Astrocyte (in vitro differentiated cells and primary cell): Measurements from ENCODE around the gene PDK3. TPM values are rescaled to one million over a fixed set of nuclear protein-coding genes. Genes with fewer than 3 reads are reported as not detected.

Experiments used
- DNase-seq: peaks from one replicate; pipeline ENCODE4 v3.0.0-alpha.2; 2010; ENCODE audit warnings: low read depth
- FAIRE-seq: peaks from 2 replicates; lab custom pipeline; 2011; peaks lifted over from hg19 to GRCh38; lab: Jason Lieb, UNC
- H2AFZ ChIP-seq: 2 replicates; pipeline ENCODE4 v1.6.0; 2012; ENCODE audit warnings: low read depth, low read length, inconsistent platforms
- H3K27ac ChIP-seq: 2 replicates; pipeline ENCODE4 v1.5.1; 2011; ENCODE audit warnings: low read depth, low read length, inconsistent platforms
- H3K27me3 ChIP-seq: 2 replicates; pipeline ENCODE4 v1.6.0; 2011; ENCODE audit warnings: low read length, inconsistent platforms; ENCODE audit not compliant: insufficient read depth
- H3K36me3 ChIP-seq: 2 replicates; pipeline ENCODE4 v1.5.1; 2011; ENCODE audit warnings: low read length, inconsistent platforms; ENCODE audit not compliant: insufficient read depth
- H3K4me1 ChIP-seq: 2 replicates; pipeline ENCODE4 v1.5.1; 2011; ENCODE audit warnings: low read length, inconsistent platforms; ENCODE audit not compliant: insufficient read depth
- H3K4me2 ChIP-seq: 2 replicates; pipeline ENCODE4 v1.6.0; 2012; ENCODE audit warnings: low read length, inconsistent platforms
- H3K4me3 ChIP-seq: 2 replicates; pipeline ENCODE4 v1.5.1; 2011; ENCODE audit warnings: low read depth, mild to moderate bottlenecking, low read length, inconsistent platforms; ENCODE audit not compliant: insufficient read depth
- H3K79me2 ChIP-seq: 2 replicates; pipeline ENCODE4 v1.6.0; 2012; ENCODE audit warnings: mild to moderate bottlenecking, low read length, inconsistent platforms; ENCODE audit not compliant: insufficient read depth
- H3K9ac ChIP-seq: 2 replicates; pipeline ENCODE4 v1.6.0; 2012; ENCODE audit warnings: mild to moderate bottlenecking, low read length, inconsistent platforms
- H3K9me3 ChIP-seq: 2 replicates; pipeline ENCODE4 v1.5.1; 2012; ENCODE audit warnings: low read depth, mild to moderate bottlenecking, low read length, inconsistent platforms; ENCODE audit not compliant: insufficient read depth
- H4K20me1 ChIP-seq: 2 replicates; pipeline ENCODE4 v1.6.0; 2012; ENCODE audit warnings: low read length, inconsistent platforms; ENCODE audit not compliant: insufficient read depth
- H3K27ac Mint-ChIP-seq: one replicate; pipeline ENCODE4 v1.8.0; 2021; ENCODE audit warnings: mild to moderate bottlenecking, mixed read lengths; ENCODE audit not compliant: unreplicated experiment
- H3K27me3 Mint-ChIP-seq: one replicate; pipeline ENCODE4 v1.8.0; 2021; ENCODE audit warnings: low read depth, mixed read lengths; ENCODE audit not compliant: unreplicated experiment
- H3K36me3 Mint-ChIP-seq: one replicate; pipeline ENCODE4 v1.8.0; 2021; ENCODE audit warnings: low read depth, mixed read lengths; ENCODE audit not compliant: unreplicated experiment
- H3K4me1 Mint-ChIP-seq: one replicate; pipeline ENCODE4 v1.8.0; 2021; ENCODE audit warnings: low read depth, mixed read lengths; ENCODE audit not compliant: unreplicated experiment
- H3K4me3 Mint-ChIP-seq: one replicate; pipeline ENCODE4 v1.8.0; 2021; ENCODE audit warnings: mild to moderate bottlenecking, moderate library complexity, mixed read lengths; ENCODE audit not compliant: unreplicated experiment
- H3K9me3 Mint-ChIP-seq: one replicate; pipeline ENCODE4 v1.8.0; 2021; ENCODE audit warnings: mild to moderate bottlenecking, mixed read lengths; ENCODE audit not compliant: unreplicated experiment
- EZH2 ChIP-seq: IDR thresholded peaks from 2 replicates; pipeline ENCODE4 v1.6.1; 2012; ENCODE audit warnings: mild to moderate bottlenecking, low read length, inconsistent platforms; ENCODE audit not compliant: insufficient read depth
- total RNA-seq: library from RNA; stranded (reverse); gene quantifications from 2 replicates; pipeline ENCODE4 v1.2.1, GENCODE V29; 2021
- TF ChIP-seq, protein P1 (sequence below): IDR thresholded peaks from 2 replicates; pipeline ENCODE4 v1.5.1; 2011; ENCODE audit warnings: low read depth, mild to moderate bottlenecking, inconsistent platforms, low read length, moderate library complexity; ENCODE audit not compliant: insufficient read depth

PDK3 gene
- total RNA-seq, 1 donor from 2014 or later: 4.6 TPM

DNA sequence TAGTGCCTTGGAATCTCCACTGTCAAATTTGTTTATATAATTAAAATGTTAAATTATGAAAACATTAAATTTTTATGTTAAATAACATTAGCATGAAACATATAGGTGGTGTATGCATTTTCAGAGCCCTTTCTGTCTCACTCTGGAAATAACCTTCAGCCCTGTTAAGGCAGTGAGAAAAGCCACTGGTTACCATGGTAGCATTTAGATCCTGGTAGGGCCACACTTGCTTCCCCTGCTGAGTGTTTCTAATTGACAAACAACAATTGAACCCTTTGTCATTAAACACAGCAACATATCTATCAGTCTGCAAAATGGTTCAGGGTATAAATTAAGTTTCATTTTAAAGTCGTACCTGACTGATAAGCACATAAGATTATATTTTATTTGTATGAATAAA, 63.5 kb downstream of the PDK3 start:
- no peak for DNase-seq
- Mint-ChIP-seq H3K27me3 (no peaks in the 10 kb centered on the region), H3K27ac (no peak overlapping the region), H3K4me1 (peaks cover 10% of the 10 kb centered on the region), H3K36me3 (peaks cover 2% of the 10 kb centered on the region), H3K4me3 (no peak overlapping the region), H3K9me3 (no peaks in the 10 kb centered on the region)
- Histone ChIP-seq H3K4me1 (no peaks in the 10 kb centered on the region), H3K36me3 (no peaks in the 10 kb centered on the region), H3K79me2 (no peaks in the 10 kb centered on the region), H3K4me3 (no peak overlapping the region), H3K9ac (no peak overlapping the region), H3K27me3 (no peaks in the 10 kb centered on the region), H3K4me2 (no peak overlapping the region), H3K27ac (no peak overlapping the region), H3K9me3 (no peaks in the 10 kb centered on the region), H4K20me1 (no peaks in the 10 kb centered on the region), H2AFZ (no peak overlapping the region)
- no peak for FAIRE-seq
- TF ChIP-seq EZH2: no peak
- TF ChIP-seq, protein P1, sequence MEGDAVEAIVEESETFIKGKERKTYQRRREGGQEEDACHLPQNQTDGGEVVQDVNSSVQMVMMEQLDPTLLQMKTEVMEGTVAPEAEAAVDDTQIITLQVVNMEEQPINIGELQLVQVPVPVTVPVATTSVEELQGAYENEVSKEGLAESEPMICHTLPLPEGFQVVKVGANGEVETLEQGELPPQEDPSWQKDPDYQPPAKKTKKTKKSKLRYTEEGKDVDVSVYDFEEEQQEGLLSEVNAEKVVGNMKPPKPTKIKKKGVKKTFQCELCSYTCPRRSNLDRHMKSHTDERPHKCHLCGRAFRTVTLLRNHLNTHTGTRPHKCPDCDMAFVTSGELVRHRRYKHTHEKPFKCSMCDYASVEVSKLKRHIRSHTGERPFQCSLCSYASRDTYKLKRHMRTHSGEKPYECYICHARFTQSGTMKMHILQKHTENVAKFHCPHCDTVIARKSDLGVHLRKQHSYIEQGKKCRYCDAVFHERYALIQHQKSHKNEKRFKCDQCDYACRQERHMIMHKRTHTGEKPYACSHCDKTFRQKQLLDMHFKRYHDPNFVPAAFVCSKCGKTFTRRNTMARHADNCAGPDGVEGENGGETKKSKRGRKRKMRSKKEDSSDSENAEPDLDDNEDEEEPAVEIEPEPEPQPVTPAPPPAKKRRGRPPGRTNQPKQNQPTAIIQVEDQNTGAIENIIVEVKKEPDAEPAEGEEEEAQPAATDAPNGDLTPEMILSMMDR: no peak

DNA sequence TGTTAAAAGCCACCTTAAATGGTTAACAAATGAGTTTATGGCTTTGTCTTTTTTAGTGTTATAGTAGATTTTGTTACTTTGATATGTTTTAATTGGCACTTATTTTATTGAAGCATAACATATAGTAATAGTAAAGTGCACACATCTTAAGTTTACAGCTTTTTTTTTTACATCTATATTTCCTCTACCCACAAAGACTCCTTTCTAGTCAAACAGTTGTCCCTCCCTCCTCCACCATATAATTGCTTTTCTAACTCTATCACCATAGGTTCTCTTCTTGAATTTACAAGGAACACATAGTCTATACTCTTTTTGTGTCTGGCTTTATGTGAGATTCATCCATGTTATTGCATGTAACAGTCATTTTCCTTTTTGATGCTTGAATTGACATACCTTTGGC, 71.5 kb downstream of the PDK3 start:
- Mint-ChIP-seq H3K4me1 (no peaks in the 10 kb centered on the region), H3K27me3 (no peaks in the 10 kb centered on the region), H3K36me3 (peaks cover 5% of the 10 kb centered on the region), H3K27ac (no peak overlapping the region), H3K9me3 (no peaks in the 10 kb centered on the region), H3K4me3 (no peak overlapping the region)
- Histone ChIP-seq H3K4me2 (no peak overlapping the region), H3K36me3 (no peaks in the 10 kb centered on the region), H3K9ac (no peak overlapping the region), H4K20me1 (no peaks in the 10 kb centered on the region), H2AFZ (no peak overlapping the region), H3K4me1 (no peaks in the 10 kb centered on the region), H3K27ac (no peak overlapping the region), H3K9me3 (no peaks in the 10 kb centered on the region), H3K4me3 (no peak overlapping the region), H3K79me2 (no peaks in the 10 kb centered on the region), H3K27me3 (no peaks in the 10 kb centered on the region)
- DNase-seq (no peak), FAIRE-seq (no peak)
- TF ChIP-seq, protein P1: no peak
- no peak for TF ChIP-seq EZH2

DNA sequence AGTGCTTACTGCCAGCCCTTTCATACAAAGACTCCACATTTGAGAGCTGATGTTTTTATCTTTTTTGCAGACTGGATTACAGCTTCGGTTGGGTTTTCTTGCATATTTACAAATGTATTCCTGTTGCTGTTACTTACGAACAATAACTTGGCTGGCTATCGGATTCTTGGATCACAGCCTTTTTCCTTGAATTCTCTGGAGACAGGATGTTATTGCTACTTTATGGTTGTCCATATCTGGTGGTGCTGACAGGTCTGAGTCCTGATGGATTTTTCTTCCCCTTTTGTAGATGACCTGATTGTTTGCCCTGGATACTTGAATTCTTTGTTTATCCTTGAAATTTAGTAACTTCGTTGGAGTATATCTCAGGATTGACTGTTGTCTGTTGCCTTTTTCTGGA, 77.7 kb downstream of the PDK3 start:
- H3K4me3 ChIP-seq: no peak overlapping the region
- peak; percentile 93 for FAIRE-seq
- DNase-seq: no peak
- no peaks in the 10 kb centered on the region for H3K27me3 ChIP-seq
- H3K36me3 Mint-ChIP-seq: peaks cover 5% of the 10 kb centered on the region
- no peaks in the 10 kb centered on the region for H3K27me3 Mint-ChIP-seq
- H3K9me3 Mint-ChIP-seq: no peaks in the 10 kb centered on the region
- H3K4me2 ChIP-seq: no peak overlapping the region
- no peak overlapping the region for H3K27ac Mint-ChIP-seq
- TF ChIP-seq, protein P1: no peak
- no peak for TF ChIP-seq EZH2
- H2AFZ ChIP-seq: no peak overlapping the region
- H3K9me3 ChIP-seq: no peaks in the 10 kb centered on the region
- no peaks in the 10 kb centered on the region for H3K79me2 ChIP-seq
- no peak overlapping the region for H3K9ac ChIP-seq
- no peak overlapping the region for H3K27ac ChIP-seq
- H3K4me1 Mint-ChIP-seq: no peaks in the 10 kb centered on the region
- H3K36me3 ChIP-seq: no peaks in the 10 kb centered on the region
- H3K4me1 ChIP-seq: no peaks in the 10 kb centered on the region
- no peaks in the 10 kb centered on the region for H4K20me1 ChIP-seq
- no peak overlapping the region for H3K4me3 Mint-ChIP-seq
